ENCODE measurements around the gene REC114.

REC114 gene

GRCh38 chr15:73568564-73569280, 125.8 kb downstream of the REC114 start:
- Histone ChIP-seq H3K36me3 (ENCODE audit: control insufficient read depth, insufficient read depth, low read length) (no peaks in the 10 kb centered on the region), H3K27me3 (ENCODE audit: control insufficient read depth, insufficient read depth, low read length) (no peaks in the 10 kb centered on the region)

GRCh38 chr15:73569361-73569760, 126.4 kb downstream of the REC114 start:
- Histone ChIP-seq H3K27me3 (ENCODE audit: control insufficient read depth, insufficient read depth, low read length) (no peaks in the 10 kb centered on the region), H3K4me1 (peaks cover 2% of the 10 kb centered on the region), H2AFZ (no peak overlapping the region), H3K4me2 (ENCODE audit: low read length) (no peak overlapping the region), H3K27ac (no peak overlapping the region), H3K9me3 (ENCODE audit: control insufficient read depth, low read length) (no peaks in the 10 kb centered on the region), H3K4me3 (ENCODE audit: low read depth, low read length) (no peak overlapping the region), H3K9ac (no peak overlapping the region), H3K36me3 (ENCODE audit: control insufficient read depth, insufficient read depth, low read length) (no peaks in the 10 kb centered on the region), H3K79me2 (no peaks in the 10 kb centered on the region)
- TF ChIP-seq CTCF (IDR thresholded peaks at IDR 0.05): no peak

More at GRCh38 chr15:73568564-73569280, 125.8 kb downstream of the REC114 start:
- no peak for TF ChIP-seq CTCF (IDR thresholded peaks at IDR 0.05)
- Histone ChIP-seq H2AFZ (no peak overlapping the region), H3K9ac (no peak overlapping the region), H3K79me2 (no peaks in the 10 kb centered on the region), H3K4me2 (ENCODE audit: low read length) (no peak overlapping the region), H3K4me1 (no peaks in the 10 kb centered on the region), H3K4me3 (ENCODE audit: low read depth, low read length) (no peak overlapping the region), H3K27ac (no peak overlapping the region), H3K9me3 (ENCODE audit: control insufficient read depth, low read length) (no peaks in the 10 kb centered on the region)

- Histone ChIP-seq H3K9me3 (ENCODE audit: control insufficient read depth, low read length) (no peaks in the 10 kb centered on the region), H3K9ac (no peak overlapping the region), H3K4me1 (peaks cover 2% of the 10 kb centered on the region), H3K27me3 (ENCODE audit: control insufficient read depth, insufficient read depth, low read length) (no peaks in the 10 kb centered on the region), H2AFZ (no peak overlapping the region), H3K4me2 (ENCODE audit: low read length) (no peak overlapping the region), H3K4me3 (ENCODE audit: low read depth, low read length) (no peak overlapping the region), H3K79me2 (no peaks in the 10 kb centered on the region), H3K36me3 (ENCODE audit: control insufficient read depth, insufficient read depth, low read length) (no peaks in the 10 kb centered on the region), H3K27ac (no peak overlapping the region)
- no peak for TF ChIP-seq CTCF (IDR thresholded peaks at IDR 0.05)
Observed at GRCh38 chr15:73570355-73571032, 127.5 kb downstream of the REC114 start.

GRCh38 chr15:73571346-73571745, 128.4 kb downstream of the REC114 start:
- no peak for TF ChIP-seq CTCF (IDR thresholded peaks at IDR 0.05)
- Histone ChIP-seq H3K9me3 (ENCODE audit: control insufficient read depth, low read length) (no peaks in the 10 kb centered on the region), H3K27ac (no peak overlapping the region), H3K4me1 (peaks cover 2% of the 10 kb centered on the region), H3K36me3 (ENCODE audit: control insufficient read depth, insufficient read depth, low read length) (no peaks in the 10 kb centered on the region), H3K79me2 (no peaks in the 10 kb centered on the region), H3K9ac (no peak overlapping the region), H3K27me3 (ENCODE audit: control insufficient read depth, insufficient read depth, low read length) (no peaks in the 10 kb centered on the region), H3K4me2 (ENCODE audit: low read length) (no peak overlapping the region), H2AFZ (no peak overlapping the region), H3K4me3 (ENCODE audit: low read depth, low read length) (no peak overlapping the region)

Measured in parathyroid adenoma (tissue), 2 donors.